BE2C (cell line): ENCODE data around the gene FRK.

Experiments used
- DNase-seq: peaks from one replicate; pipeline ENCODE4 v3.0.0-alpha.2; 2020
- H3K27me3 ChIP-seq: fragments of 250-450 bp; sonication (Bioruptor Pico); 2 replicates; pipeline ENCODE4 v1.5.1; 2020; ENCODE audit warnings: mild to moderate bottlenecking
- H3K36me3 ChIP-seq: fragments of 250-450 bp; sonication (Bioruptor Pico); 2 replicates; pipeline ENCODE4 v1.5.1; 2020; ENCODE audit warnings: mild to moderate bottlenecking
- H3K4me1 ChIP-seq: fragments of 250-450 bp; sonication (Bioruptor Pico); 2 replicates; pipeline ENCODE4 v1.5.1; 2020
- H3K4me3 ChIP-seq: 2 replicates; pipeline ENCODE4 v1.5.1; 2011; ENCODE audit warnings: low read depth, low read length
- H3K9me3 ChIP-seq: fragments of 250-450 bp; sonication (Bioruptor Pico); 2 replicates; pipeline ENCODE4 v1.5.1; 2020
- TF ChIP-seq, protein P1 (sequence below): IDR thresholded peaks from 2 replicates; pipeline ENCODE4 v1.5.1; 2012; ENCODE audit warnings: mild to moderate bottlenecking, low read depth, low read length

FRK gene

DNA sequence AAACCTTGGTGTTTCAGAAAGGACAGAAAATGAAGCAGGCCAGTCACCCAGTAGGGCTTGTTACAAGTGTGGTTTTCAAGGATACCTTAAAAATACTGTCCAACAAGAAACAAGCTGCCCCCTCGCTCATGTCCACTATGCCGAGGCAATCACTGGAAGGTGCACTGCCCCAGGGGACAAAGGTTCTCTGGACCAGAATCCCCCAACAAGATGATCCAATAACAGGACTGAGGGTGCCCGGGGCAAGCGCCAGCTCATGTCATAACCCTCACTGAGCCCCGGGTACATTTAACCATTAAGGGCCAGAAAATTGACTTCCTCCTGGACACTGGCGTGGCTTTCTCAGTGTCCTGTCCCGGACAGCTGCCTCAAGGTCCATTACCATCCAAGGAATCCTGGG lies 33.4 kb upstream of the FRK start:
- Histone ChIP-seq H3K36me3 (no peaks in the 10 kb centered on the region), H3K4me3 (no peak overlapping the region), H3K9me3 (no peaks in the 10 kb centered on the region), H3K27me3 (no peaks in the 10 kb centered on the region), H3K4me1 (no peaks in the 10 kb centered on the region)
- DNase-seq, result no peak
- TF ChIP-seq, protein P1, sequence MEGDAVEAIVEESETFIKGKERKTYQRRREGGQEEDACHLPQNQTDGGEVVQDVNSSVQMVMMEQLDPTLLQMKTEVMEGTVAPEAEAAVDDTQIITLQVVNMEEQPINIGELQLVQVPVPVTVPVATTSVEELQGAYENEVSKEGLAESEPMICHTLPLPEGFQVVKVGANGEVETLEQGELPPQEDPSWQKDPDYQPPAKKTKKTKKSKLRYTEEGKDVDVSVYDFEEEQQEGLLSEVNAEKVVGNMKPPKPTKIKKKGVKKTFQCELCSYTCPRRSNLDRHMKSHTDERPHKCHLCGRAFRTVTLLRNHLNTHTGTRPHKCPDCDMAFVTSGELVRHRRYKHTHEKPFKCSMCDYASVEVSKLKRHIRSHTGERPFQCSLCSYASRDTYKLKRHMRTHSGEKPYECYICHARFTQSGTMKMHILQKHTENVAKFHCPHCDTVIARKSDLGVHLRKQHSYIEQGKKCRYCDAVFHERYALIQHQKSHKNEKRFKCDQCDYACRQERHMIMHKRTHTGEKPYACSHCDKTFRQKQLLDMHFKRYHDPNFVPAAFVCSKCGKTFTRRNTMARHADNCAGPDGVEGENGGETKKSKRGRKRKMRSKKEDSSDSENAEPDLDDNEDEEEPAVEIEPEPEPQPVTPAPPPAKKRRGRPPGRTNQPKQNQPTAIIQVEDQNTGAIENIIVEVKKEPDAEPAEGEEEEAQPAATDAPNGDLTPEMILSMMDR, result no peak

GRCh38 chr6:116090251-116090650 lies 29.6 kb upstream of the FRK start:
- no peak for DNase-seq
- Histone ChIP-seq H3K27me3 (no peaks in the 10 kb centered on the region), H3K9me3 (no peaks in the 10 kb centered on the region), H3K4me1 (no peaks in the 10 kb centered on the region), H3K36me3 (no peaks in the 10 kb centered on the region), H3K4me3 (no peak overlapping the region)
- TF ChIP-seq, protein P1, result no peak

- H3K9me3 ChIP-seq, result no peaks in the 10 kb centered on the region
- TF ChIP-seq, protein P1, result no peak
These were observed 28.3 kb upstream of the FRK start for GRCh38 chr6:116088946-116089345.

GRCh38 chr6:116087437-116088027 lies 26.8 kb upstream of the FRK start:
- H3K27me3 ChIP-seq, result no peaks in the 10 kb centered on the region
- no peak for DNase-seq
- TF ChIP-seq, protein P1, result no peak
- no peaks in the 10 kb centered on the region for H3K36me3 ChIP-seq
- no peaks in the 10 kb centered on the region for H3K9me3 ChIP-seq
- H3K4me3 ChIP-seq, result no peak overlapping the region
- H3K4me1 ChIP-seq, result no peaks in the 10 kb centered on the region

More at GRCh38 chr6:116088946-116089345, 28.3 kb upstream of the FRK start:
- no peaks in the 10 kb centered on the region for H3K27me3 ChIP-seq
- H3K4me1 ChIP-seq, result no peaks in the 10 kb centered on the region
- no peak overlapping the region for H3K4me3 ChIP-seq
- H3K36me3 ChIP-seq, result no peaks in the 10 kb centered on the region
- DNase-seq, result no peak

- no peaks in the 10 kb centered on the region for H3K27me3 ChIP-seq
- TF ChIP-seq, protein P1, result no peak
- H3K36me3 ChIP-seq, result no peaks in the 10 kb centered on the region
- no peak for DNase-seq
- H3K4me1 ChIP-seq, result no peaks in the 10 kb centered on the region
- no peaks in the 10 kb centered on the region for H3K9me3 ChIP-seq
- no peak overlapping the region for H3K4me3 ChIP-seq
These were observed 23.6 kb upstream of the FRK start for GRCh38 chr6:116084284-116084683.

DNA sequence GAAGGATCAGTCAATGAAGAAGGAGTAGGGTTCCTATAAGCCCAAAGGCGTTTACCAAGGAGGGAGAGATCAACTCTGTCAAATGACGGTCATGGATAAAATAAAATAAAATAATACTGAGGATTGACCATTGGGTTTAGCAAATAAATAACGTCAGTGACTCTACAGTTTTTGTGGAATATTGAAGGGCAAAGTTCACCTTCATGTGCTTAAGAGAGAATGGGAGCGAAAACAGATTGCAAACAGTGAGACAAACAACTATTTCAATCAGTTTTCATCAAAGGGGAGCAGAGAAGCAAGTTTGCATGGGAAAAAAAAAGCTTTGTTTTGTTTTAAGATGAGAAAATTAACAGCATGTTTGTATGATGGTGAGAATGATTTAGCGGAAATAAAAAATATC lies 22.4 kb upstream of the FRK start:
- TF ChIP-seq, protein P1, result no peak
- H3K4me3 ChIP-seq, result no peak overlapping the region
- DNase-seq, result no peak
- no peaks in the 10 kb centered on the region for H3K27me3 ChIP-seq
- H3K9me3 ChIP-seq, result no peaks in the 10 kb centered on the region
- no peaks in the 10 kb centered on the region for H3K4me1 ChIP-seq
- no peaks in the 10 kb centered on the region for H3K36me3 ChIP-seq
